NCI-H345 (cell line): ENCODE results near the gene PRDM16.
"Not testable (repeated sequence)": the region's sequence is repeated elsewhere in the genome, so short reads cannot be mapped to it uniquely, and the experiment has no call there.

Experiments
- DNase-seq: peaks from one replicate; lab custom pipeline; 2025; lab: John Stamatoyannopoulos, UW

Gene PRDM16

GRCh38 chr1:3227893-3228292, 158.9 kb downstream of the PRDM16 start:
- no peak for DNase-seq

- no peak for DNase-seq
Measured at GRCh38 chr1:3229081-3229725, 160.2 kb downstream of the PRDM16 start.

DNA sequence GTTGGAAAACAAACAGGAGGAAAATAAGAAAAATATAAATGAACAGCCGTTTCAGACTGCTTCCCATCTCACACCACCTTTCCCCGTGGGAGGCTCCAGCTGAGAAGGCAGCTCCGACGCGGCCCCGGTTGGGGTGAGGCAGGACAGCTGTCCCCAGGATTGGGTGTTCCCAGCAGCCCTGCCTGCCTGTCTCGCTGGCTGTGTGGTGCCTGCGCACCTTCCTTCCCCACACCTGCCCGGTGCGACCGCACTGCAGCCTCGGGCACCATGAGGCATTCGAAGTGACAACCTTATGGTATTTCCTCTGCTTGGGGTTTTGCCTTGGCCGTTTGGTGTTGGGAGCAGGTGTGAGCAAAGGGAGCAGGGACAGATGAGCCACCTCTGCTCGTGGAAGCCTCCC, 161.6 kb downstream of the PRDM16 start:
- DNase-seq: no peak

DNA sequence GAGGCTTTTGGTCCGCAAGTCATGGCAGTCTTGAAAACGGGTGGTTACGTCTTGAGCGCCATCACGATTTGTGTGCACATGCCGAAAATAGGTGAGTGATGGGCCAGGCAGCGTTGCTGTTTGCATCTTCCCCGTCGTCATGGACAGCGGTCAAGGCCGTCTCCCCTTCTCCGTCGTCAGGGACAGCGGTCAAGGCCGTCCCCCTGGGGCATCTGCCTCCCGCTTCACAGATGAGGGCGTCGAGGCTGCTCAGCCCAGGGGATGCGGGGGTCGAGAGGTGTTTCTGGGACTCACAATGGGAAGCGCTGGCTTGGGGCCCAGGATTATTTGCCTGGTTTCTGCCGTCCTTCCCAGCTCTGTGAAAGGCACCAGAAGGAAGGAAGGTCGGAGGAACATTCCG, 162.2 kb downstream of the PRDM16 start:
- no peak for DNase-seq

DNA sequence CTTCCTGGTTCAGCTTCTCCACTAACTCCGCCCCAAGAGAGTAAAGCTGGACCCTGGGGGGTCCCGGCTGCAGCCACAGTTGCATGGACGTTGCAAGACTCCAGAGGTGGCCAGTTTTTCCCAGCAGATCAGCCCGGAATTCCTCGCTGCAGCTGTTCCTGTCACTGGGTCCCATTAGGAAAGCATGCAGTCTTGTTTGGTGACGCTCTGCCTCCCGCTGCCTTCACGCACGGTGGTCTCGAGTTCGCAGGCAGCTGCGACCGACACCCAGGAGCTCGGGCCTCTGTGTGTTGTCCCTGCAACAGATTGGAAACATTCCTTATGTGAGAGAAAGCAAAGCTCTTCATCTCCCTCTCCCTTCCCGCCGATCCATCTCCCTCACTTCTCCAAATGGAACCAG, 162.8 kb downstream of the PRDM16 start:
- DNase-seq: no peak

DNA sequence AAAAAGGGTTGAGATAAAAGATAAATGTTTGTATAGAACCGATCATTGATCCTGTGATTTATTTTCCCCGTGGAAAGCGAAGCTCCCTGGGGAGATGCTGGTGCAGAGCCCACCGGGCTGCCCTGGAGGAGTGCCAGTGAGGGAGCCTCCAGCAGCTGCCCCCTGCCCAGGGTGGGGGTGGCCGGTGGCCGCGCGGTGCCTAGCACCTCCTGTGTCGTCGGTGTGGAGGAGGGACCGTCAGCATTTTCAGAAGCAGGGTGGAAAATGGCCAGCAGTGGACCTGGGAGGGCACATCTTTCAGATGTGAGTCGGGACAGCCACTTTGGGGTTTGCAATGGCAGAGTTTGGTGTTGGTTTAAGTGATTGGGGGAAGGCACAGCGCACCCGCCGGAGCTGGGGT, 164.0 kb downstream of the PRDM16 start:
- DNase-seq: no peak

DNA sequence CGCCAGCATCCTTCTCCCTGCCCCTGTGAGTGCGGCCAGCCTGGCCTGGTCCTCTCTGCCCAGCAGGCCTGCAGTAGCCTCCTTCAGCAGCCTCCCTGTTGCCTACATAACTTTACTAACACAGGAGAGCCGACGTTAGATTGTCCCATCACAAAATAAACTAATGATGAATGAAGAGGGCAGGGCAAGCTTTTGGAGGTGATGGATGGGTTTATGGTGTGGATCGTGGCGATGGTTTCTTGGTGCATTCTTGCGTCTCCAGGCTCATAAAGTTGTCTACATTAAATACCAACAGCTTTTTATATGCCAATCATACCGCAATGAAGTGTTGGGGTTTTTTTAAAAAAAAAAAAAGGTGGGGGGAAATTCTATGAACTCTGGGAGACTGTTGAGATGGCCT, 164.5 kb downstream of the PRDM16 start:
- DNase-seq: no peak

GRCh38 chr1:3234281-3234680, 165.3 kb downstream of the PRDM16 start:
- no peak for DNase-seq

DNA sequence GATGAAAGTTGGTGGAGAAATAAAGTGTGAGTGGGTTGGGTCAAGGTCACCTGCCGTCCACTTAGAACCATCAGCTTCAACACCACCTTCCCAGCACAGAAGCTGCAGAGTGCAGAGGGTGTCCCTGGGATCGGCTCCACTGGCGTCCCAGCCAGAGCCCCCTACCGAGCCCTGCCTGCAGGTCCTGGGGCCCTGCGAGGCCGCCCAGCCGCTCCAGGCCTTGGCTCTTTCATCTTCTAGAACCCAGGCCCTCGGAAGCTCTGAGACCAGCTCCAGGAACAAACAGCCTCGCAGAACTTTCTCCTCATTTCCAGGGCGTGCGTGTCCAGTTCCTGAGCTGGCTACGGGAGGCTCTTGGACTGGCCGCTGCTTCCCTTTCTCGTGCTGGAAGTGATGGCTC, 166.0 kb downstream of the PRDM16 start:
- DNase-seq: no peak

DNA sequence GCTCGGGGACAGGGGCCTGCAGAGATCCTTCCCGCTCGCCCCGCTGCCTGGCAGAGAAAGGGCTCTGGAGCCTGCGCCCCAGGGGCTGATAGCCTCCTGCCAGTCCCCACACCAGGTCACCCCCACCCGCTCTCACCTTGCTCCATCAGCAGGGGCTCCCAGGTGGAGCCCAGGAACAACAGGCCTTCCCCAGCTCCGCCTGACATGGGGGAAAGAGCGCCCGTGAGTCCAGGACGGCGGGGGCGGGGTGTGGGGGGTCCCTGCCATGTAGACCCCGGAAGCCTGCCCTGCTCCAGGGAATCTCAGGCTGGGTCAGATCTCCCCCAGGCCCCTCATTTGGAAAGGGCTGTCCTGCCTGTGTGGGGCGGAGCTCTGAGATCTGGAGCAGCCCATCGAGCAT, 166.5 kb downstream of the PRDM16 start:
- no peak for DNase-seq

GRCh38 chr1:3236361-3236760, 167.4 kb downstream of the PRDM16 start:
- DNase-seq: no peak

DNA sequence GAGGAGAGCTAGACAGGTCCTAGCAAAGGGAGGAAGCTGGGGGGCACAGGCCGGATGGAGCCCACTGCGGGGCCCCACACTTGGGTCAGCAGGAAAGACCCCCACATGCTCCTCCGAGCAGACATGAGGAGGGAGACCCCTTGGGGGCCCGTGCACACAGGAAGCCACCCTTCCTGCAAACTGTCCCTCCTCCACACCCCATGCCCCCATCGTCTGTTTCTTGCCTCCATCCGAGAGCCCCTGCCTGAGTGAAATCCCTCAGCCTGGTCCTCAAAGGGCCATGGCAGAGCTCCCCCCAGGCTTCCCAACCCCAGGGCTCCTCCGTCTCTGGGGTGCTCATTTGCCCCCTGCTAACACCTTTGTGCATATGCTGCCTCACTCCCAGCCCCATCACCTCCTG, 168.0 kb downstream of the PRDM16 start:
- no peak for DNase-seq

DNA sequence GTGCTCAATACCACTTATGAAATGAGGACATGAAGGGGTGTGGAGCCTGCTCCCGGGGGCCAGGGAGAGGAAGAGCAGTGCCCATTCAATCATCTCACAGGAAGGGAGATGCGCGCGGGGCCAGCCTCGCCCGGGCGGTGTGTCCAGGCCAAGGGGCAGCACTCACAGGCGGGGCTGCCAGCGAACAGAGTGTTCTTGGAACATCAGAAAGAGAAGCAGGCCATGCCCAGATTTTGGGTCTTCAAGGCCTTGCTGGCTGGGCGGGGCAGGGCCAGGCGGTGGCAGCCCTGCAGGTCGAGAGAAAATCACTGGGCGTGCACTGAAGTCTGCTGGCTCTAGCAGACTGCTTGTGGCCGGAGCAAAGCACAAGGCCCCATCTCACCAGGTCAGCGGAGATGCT, 168.6 kb downstream of the PRDM16 start:
- no peak for DNase-seq

- no peak for DNase-seq
Measured at GRCh38 chr1:3237994-3238702, 169.1 kb downstream of the PRDM16 start.

GRCh38 chr1:3238703-3239278, 169.8 kb downstream of the PRDM16 start:
- no peak for DNase-seq

DNA sequence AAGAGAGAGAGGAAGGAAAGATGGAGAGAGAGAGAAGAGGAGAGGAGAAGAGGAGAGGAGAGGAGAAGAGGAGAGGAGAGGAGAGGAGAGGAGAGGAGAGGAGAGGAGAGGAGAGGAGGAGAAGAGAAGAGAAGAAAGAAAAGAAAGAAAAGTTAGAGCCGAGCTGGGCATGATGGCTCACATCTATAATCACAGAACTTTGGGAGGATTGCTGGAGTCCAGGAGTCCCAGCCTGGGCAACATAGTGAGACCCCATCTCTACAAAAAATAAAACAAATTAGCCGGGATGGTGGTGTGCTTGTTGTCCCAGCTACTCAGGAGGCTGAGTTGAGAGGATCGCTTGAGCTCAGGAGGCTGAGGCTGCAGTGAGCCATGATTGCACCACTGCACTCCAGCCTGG, 171.0 kb downstream of the PRDM16 start:
- not testable (repeated sequence) for DNase-seq

DNA sequence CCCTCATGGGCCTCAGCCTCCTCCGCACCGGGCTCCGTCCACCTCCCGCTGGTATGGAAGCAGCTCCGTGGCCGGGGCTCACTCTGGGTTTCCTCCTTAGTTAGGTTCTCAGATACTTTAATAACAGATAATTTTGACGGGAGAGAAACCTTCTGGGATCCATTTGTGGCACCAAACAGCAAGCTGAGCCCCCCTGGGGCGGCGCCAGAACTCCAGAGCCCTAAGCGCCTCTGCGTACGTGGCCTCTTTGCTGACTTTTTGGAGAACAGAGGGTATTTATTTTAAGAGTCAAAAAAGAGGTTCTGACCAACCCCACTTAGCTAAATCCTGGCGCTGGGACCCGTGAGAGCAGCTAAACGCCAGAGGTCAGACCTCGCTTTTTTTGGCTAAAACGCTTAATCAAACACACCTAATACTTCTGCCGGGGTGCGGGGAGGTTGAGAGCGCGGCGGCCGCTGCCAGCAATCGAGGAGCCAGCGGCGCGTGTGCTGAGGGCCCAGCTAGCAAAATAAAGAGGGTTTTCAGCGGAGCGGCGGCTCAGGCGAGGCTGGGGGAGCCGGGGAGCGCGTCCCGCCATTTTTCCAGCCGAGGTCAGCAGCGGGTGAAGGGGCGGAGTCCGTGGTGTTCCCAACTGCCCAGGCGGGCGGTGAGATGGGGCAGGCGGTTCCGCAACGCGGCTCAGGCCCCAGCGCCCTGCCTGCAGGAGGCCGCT, 171.7 kb downstream of the PRDM16 start:
- DNase-seq: no peak

DNA sequence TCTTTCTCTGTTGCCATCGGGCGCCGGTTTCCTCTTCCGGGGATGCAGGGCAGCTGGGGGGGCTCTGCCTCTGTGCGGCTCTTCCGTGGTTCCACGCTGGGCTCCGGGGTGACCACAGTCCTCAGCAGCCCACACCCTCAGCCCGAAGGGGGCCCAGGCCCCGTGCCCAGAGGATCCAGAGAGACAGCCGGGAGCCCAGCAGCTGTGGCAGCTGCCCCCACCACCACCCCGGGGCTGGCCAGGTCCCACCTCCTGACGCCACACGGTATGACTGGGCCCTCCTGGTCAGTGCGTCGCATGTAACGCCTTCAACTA, 172.2 kb downstream of the PRDM16 start:
- no peak for DNase-seq

DNA sequence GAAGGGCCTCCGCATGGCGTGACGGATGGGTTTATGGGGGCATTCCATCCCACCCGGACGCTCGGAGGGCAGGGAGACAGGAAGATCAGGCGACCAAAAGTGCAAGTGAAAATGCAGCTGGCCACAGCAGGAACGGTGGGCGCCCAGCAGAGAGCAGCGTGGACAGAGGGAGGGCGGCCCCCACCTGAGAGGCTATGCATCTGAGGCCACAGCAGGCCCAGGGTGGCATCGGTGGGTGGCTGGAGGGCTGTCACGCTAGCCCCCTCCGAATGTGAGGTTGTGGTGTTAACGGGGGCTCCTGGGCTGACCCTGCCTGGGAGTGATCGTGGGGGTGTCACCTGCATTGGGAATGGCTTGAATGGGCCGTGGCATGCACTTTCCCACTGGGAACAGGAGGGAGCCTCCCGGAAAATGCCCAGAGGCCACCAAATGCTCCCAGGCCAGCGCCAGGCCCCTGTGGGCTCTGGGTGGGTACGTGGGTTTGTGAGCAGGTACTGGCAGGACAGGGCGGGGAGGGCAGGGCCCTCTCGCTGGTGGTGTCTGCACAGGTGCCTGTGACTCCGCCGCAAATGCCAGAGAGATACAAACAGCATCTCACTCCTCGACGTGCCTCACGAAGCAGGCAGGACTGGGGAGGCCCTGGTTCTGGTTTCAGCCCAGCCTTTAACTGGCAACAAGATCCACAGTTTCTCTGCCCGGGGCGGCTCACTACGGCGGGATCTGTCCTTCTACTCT, 172.8 kb downstream of the PRDM16 start:
- no peak for DNase-seq

GRCh38 chr1:3242408-3243260, 173.6 kb downstream of the PRDM16 start:
- DNase-seq: no peak

DNA sequence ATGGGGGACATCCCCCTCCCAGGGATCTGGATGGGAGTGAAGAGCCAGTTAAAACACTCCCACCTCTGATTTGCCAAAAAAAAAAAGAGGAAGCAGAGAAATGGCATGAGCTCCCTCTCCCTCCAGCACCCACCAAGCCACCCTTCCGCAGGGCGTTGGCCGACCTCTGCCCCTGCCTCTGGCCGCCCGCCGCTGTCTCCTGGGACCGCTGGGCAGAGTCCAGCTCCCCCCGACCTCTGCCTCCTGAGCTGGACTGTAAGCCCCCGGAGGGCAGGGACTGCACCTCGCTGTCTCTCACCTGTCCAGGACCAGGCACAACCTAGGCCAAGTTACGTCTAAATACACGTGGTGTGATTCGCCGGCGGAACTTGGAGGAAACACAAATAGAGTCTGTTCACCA, 174.3 kb downstream of the PRDM16 start:
- DNase-seq: no peak
